ENCODE measurements around the gene DNAH17.

DNA sequence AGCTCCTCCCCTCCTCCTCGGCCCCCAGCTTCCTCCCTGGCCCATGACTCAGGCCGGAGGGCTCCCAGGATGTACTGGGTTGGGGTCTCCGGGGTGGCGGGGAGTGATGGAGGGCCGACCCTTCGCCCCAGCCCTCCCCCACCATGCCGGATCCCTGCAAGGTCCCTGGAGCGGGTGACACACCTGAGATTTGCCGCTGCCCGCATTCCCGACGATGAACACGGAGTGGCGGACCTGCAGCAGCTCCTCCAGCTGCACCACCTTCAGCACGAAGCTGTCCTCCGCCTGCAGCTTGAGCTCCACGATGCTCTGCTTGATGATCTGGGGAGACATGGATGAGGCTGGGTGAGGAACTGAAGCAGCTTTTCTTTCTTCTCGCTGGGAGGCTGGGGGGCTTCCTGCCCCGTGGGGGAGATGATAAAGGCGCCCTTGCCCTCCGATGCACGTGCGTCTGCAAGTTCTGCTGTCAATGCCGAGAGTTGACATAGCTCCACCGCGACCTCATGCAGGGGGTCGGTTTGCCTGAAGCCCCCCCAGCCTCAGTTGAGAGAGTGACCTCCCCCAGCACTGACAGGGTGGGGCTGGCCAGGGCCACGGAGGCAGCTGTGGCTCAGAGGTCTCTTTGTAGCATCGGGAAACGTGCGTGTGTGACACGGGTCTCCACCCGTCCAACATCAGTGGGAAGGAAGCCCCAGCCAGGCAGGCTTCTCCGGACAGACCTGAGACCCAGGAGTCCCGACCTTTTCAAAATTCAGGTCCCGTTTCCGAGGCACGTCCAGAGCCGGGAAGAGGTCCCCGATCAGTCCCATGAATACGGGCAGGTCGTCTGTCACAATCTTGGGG lies 83.1 kb downstream of the DNAH17 start:
- TF ChIP-seq, protein P1, sequence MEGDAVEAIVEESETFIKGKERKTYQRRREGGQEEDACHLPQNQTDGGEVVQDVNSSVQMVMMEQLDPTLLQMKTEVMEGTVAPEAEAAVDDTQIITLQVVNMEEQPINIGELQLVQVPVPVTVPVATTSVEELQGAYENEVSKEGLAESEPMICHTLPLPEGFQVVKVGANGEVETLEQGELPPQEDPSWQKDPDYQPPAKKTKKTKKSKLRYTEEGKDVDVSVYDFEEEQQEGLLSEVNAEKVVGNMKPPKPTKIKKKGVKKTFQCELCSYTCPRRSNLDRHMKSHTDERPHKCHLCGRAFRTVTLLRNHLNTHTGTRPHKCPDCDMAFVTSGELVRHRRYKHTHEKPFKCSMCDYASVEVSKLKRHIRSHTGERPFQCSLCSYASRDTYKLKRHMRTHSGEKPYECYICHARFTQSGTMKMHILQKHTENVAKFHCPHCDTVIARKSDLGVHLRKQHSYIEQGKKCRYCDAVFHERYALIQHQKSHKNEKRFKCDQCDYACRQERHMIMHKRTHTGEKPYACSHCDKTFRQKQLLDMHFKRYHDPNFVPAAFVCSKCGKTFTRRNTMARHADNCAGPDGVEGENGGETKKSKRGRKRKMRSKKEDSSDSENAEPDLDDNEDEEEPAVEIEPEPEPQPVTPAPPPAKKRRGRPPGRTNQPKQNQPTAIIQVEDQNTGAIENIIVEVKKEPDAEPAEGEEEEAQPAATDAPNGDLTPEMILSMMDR (IDR thresholded peaks at IDR 0.05 in 2 of 3, conservative IDR thresholded peaks at IDR 0.05 in 1 of 3; ENCODE audit: borderline replicate concordance in 1 of 3, insufficient read depth in 1 of 3, low read depth in 2 of 3, low read length in 2 of 3), result no peak
- TF ChIP-seq, protein P2, sequence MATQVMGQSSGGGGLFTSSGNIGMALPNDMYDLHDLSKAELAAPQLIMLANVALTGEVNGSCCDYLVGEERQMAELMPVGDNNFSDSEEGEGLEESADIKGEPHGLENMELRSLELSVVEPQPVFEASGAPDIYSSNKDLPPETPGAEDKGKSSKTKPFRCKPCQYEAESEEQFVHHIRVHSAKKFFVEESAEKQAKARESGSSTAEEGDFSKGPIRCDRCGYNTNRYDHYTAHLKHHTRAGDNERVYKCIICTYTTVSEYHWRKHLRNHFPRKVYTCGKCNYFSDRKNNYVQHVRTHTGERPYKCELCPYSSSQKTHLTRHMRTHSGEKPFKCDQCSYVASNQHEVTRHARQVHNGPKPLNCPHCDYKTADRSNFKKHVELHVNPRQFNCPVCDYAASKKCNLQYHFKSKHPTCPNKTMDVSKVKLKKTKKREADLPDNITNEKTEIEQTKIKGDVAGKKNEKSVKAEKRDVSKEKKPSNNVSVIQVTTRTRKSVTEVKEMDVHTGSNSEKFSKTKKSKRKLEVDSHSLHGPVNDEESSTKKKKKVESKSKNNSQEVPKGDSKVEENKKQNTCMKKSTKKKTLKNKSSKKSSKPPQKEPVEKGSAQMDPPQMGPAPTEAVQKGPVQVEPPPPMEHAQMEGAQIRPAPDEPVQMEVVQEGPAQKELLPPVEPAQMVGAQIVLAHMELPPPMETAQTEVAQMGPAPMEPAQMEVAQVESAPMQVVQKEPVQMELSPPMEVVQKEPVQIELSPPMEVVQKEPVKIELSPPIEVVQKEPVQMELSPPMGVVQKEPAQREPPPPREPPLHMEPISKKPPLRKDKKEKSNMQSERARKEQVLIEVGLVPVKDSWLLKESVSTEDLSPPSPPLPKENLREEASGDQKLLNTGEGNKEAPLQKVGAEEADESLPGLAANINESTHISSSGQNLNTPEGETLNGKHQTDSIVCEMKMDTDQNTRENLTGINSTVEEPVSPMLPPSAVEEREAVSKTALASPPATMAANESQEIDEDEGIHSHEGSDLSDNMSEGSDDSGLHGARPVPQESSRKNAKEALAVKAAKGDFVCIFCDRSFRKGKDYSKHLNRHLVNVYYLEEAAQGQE (IDR thresholded peaks at IDR 0.05; ENCODE audit: low read depth), result no peak

All from HCT116 (cell line).